ENCODE measurements around the gene TRHDE.

TRHDE gene, protein sequence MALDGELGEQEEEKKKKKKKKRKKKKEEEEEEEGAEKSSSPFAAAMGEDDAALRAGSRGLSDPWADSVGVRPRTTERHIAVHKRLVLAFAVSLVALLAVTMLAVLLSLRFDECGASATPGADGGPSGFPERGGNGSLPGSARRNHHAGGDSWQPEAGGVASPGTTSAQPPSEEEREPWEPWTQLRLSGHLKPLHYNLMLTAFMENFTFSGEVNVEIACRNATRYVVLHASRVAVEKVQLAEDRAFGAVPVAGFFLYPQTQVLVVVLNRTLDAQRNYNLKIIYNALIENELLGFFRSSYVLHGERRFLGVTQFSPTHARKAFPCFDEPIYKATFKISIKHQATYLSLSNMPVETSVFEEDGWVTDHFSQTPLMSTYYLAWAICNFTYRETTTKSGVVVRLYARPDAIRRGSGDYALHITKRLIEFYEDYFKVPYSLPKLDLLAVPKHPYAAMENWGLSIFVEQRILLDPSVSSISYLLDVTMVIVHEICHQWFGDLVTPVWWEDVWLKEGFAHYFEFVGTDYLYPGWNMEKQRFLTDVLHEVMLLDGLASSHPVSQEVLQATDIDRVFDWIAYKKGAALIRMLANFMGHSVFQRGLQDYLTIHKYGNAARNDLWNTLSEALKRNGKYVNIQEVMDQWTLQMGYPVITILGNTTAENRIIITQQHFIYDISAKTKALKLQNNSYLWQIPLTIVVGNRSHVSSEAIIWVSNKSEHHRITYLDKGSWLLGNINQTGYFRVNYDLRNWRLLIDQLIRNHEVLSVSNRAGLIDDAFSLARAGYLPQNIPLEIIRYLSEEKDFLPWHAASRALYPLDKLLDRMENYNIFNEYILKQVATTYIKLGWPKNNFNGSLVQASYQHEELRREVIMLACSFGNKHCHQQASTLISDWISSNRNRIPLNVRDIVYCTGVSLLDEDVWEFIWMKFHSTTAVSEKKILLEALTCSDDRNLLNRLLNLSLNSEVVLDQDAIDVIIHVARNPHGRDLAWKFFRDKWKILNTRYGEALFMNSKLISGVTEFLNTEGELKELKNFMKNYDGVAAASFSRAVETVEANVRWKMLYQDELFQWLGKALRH

DNA sequence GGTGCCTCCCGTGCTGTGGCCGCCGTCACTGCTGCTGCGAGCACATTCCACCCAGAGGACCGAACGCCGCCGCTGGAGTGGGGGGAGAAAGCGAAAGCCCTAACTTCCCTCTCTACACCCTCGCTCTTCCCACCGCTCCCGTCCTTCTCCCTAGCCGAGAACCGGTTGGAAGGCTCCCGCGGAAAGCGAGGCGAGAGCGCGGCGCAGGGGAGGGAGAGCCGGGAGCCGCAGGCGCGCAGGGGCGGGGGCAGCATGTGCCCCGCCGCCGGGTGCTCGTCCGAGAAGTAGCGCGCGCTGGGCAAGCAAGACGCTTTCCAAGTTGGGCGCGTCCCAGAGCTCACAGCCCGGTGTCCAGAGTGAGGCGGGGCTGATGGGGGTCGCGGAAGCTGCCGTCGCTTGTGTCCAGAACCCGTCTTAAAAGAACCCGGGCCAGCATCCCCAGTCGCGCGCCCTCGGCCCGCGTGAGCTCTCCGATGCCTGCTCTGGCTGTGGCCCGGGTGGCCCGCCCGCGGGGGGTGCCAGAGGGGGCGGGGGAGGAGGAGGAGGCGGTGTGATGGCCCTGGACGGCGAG is at the start of gene TRHDE:
TSS of gene TRHDE (plus strand) at position 280 of the 571 bp plus-strand sequence. CDS start at position 554, 274 bp downstream.
- Histone ChIP-seq H3K4me1 (ENCODE audit: control insufficient read depth, insufficient read depth, low read length) (no peaks in the 10 kb centered on the region), H3K27me3 (ENCODE audit: control insufficient read depth, insufficient read depth, low read length) (peaks cover 16% of the 10 kb centered on the region), H3K9ac (ENCODE audit: low read length) (no peak within 1 kb of the TSS), H3K27ac (ENCODE audit: low read depth, low read length) (peak within 1 kb of the TSS; percentile 26), H3K36me3 (ENCODE audit: control insufficient read depth, insufficient read depth, low read length) (no peaks in the 10 kb centered on the region), H3K4me3 (ENCODE audit: low read length) (peak within 1 kb of the TSS; percentile 56)

DNA sequence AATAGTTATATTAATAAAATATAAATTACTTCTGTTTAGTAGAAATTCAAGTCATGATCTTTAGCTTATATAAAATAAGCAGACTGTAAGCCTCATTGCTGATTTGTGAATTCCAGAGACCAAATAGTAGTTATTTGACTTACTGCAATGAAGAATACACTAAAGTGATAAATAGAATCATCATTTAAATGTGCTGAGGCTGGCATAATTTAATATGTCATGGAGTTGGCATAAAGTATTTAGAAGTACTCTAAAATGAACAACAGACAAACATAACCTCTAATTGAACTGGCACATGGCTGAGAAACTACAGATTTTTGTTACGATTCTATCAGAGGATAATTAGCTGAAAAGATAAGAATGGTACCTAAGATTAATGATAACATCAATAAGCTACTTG is 45.7 kb upstream of the TRHDE start:
- H3K9ac ChIP-seq (ENCODE audit: low read length), result no peak overlapping the region
- H3K4me1 ChIP-seq (ENCODE audit: control insufficient read depth, insufficient read depth, low read length), result no peaks in the 10 kb centered on the region
- no peak overlapping the region for H3K27ac ChIP-seq (ENCODE audit: low read depth, low read length)
- no peak overlapping the region for H3K4me3 ChIP-seq (ENCODE audit: low read length)
- H3K27me3 ChIP-seq (ENCODE audit: control insufficient read depth, insufficient read depth, low read length), result no peaks in the 10 kb centered on the region
- H3K36me3 ChIP-seq (ENCODE audit: control insufficient read depth, insufficient read depth, low read length), result no peaks in the 10 kb centered on the region

DNA sequence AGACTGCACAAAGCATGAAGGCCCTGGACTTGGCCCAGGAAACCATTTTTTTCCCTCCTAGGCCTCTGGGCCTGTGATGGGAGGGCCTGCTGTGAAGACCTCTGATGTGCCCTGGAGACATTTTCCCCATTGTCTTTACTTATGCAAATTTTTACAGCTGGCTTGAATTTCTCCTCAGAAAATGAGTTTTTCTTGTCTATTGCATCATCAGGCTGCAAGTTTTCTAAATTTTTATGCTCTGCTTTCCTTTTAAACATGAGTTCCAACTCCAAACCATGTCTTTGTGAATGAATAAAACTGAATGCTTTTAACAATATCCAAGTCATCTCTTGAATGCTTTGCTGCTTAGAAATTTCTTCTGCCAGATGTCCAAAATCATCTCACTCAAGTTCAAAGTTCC is 43.7 kb upstream of the TRHDE start:
- Histone ChIP-seq H3K27ac (ENCODE audit: low read depth, low read length) (no peak overlapping the region), H3K36me3 (ENCODE audit: control insufficient read depth, insufficient read depth, low read length) (no peaks in the 10 kb centered on the region), H3K27me3 (ENCODE audit: control insufficient read depth, insufficient read depth, low read length) (no peaks in the 10 kb centered on the region), H3K4me1 (ENCODE audit: control insufficient read depth, insufficient read depth, low read length) (no peaks in the 10 kb centered on the region), H3K9ac (ENCODE audit: low read length) (no peak overlapping the region), H3K4me3 (ENCODE audit: low read length) (no peak overlapping the region)

DNA sequence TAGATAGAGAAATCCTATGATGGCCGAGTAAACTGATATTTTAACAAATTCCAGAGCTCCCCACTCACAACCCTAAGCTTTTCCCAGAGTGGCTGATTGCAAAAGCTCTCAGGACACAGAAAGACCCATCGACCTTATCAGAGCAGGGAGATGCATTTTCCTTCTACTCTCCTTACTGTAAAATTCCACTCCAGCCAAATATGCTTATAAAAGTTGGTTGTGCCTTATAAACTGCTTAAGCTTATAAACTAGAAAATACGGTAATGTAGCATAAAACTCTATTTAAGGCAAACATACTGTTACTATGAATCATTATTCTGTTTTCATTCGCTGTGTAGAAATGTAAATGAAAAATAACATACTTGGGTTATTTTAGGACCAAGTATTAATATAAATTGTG is 41.6 kb upstream of the TRHDE start:
- Histone ChIP-seq H3K4me1 (ENCODE audit: control insufficient read depth, insufficient read depth, low read length) (no peaks in the 10 kb centered on the region), H3K4me3 (ENCODE audit: low read length) (no peak overlapping the region), H3K27ac (ENCODE audit: low read depth, low read length) (no peak overlapping the region), H3K36me3 (ENCODE audit: control insufficient read depth, insufficient read depth, low read length) (no peaks in the 10 kb centered on the region), H3K27me3 (ENCODE audit: control insufficient read depth, insufficient read depth, low read length) (no peaks in the 10 kb centered on the region), H3K9ac (ENCODE audit: low read length) (no peak overlapping the region)

DNA sequence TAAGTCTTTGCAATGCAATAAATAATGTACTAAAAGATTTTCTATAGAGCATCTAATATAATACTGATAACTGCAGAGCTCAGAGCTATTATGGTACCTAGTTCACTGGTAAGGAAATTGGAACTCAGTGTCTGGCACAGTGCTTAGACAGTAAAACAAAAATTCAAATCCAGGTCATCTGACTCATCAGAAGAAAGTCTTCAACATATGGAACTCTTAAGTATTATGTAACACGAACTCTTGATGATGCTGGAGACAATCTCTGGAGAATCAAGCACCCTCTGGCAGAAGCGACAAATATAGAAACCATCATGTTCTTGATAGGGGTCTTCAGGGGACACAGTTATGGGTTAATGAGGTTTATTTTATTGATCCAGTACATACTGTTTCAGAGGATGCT is 37.3 kb upstream of the TRHDE start:
- no peak overlapping the region for H3K27ac ChIP-seq (ENCODE audit: low read depth, low read length)
- H3K4me3 ChIP-seq (ENCODE audit: low read length), result no peak overlapping the region
- no peaks in the 10 kb centered on the region for H3K27me3 ChIP-seq (ENCODE audit: control insufficient read depth, insufficient read depth, low read length)
- no peak overlapping the region for H3K9ac ChIP-seq (ENCODE audit: low read length)
- no peaks in the 10 kb centered on the region for H3K4me1 ChIP-seq (ENCODE audit: control insufficient read depth, insufficient read depth, low read length)
- no peaks in the 10 kb centered on the region for H3K36me3 ChIP-seq (ENCODE audit: control insufficient read depth, insufficient read depth, low read length)

DNA sequence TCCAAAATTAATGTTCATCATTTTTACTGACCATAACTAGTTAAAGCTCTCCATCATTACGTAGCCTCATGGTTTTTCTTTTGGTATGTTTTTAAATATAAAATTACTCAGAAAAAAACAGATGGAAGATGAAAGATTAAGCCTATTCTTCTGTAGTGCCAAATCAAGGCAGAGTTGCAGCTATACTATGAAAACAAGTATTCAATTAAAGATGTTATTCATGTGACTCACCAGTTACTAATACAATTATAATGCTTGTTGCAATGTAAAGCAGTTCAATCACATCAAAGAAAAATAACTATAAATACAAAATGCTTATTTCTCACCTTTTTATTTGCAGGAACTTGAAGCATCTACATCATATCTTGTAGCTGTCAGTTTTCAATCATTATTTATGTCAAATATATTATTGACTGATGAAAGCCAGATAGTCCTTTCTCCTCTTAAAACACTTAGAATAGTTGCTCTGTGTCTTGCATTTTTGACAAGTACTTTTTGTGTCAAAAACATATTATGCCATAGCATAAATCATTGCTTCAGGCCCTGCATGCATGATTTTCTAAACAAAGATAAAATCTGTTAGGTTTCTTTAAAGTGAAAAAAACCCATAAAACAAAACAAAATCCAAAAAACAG is 36.0 kb upstream of the TRHDE start:
- no peaks in the 10 kb centered on the region for H3K27me3 ChIP-seq (ENCODE audit: control insufficient read depth, insufficient read depth, low read length)
- no peak overlapping the region for H3K27ac ChIP-seq (ENCODE audit: low read depth, low read length)
- H3K4me3 ChIP-seq (ENCODE audit: low read length), result no peak overlapping the region
- H3K4me1 ChIP-seq (ENCODE audit: control insufficient read depth, insufficient read depth, low read length), result no peaks in the 10 kb centered on the region
- no peaks in the 10 kb centered on the region for H3K36me3 ChIP-seq (ENCODE audit: control insufficient read depth, insufficient read depth, low read length)
- no peak overlapping the region for H3K9ac ChIP-seq (ENCODE audit: low read length)

DNA sequence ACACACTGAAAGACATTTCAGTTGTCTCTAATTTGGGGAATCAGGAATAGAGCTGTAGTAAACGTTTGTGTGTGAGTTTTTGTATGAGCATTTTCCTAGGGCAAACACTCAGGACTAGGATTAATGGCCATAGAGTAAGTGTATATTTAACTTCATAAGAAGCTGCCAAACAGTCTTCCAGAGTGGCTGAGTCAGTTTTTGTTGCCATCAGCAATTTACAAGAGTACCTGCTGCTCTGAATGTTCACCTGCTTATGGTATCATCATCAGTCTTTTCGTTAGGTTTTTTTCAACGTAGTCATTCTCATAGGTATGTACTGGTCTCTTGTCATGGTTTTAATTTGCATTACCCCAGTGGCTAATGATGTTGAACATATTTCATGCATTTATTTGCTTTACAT is 30.6 kb upstream of the TRHDE start:
- Histone ChIP-seq H3K9ac (ENCODE audit: low read length) (no peak overlapping the region), H3K36me3 (ENCODE audit: control insufficient read depth, insufficient read depth, low read length) (no peaks in the 10 kb centered on the region), H3K4me3 (ENCODE audit: low read length) (no peak overlapping the region), H3K27me3 (ENCODE audit: control insufficient read depth, insufficient read depth, low read length) (no peaks in the 10 kb centered on the region), H3K27ac (ENCODE audit: low read depth, low read length) (no peak overlapping the region), H3K4me1 (ENCODE audit: control insufficient read depth, insufficient read depth, low read length) (no peaks in the 10 kb centered on the region)

DNA sequence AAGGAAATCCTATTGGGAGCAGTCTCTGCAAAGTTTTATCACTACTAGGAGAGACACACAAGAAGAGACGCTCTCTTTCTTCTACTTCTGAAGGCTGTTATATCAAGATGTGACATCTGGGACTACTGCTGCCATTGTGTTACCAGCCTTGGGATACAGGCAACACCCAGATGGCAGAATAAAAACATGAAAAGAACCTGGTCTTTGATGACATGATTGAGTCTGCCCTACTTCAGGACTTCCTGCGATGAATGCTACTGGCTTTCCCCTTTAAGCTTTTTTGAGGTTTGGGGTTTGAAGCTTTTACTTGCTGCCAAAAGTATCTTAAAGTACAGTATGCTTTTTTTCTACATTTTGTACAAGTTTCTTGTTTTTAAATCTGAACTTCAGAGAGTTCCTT is 29.2 kb upstream of the TRHDE start:
- H3K36me3 ChIP-seq (ENCODE audit: control insufficient read depth, insufficient read depth, low read length), result no peaks in the 10 kb centered on the region
- H3K4me1 ChIP-seq (ENCODE audit: control insufficient read depth, insufficient read depth, low read length), result no peaks in the 10 kb centered on the region
- H3K27me3 ChIP-seq (ENCODE audit: control insufficient read depth, insufficient read depth, low read length), result no peaks in the 10 kb centered on the region
- H3K27ac ChIP-seq (ENCODE audit: low read depth, low read length), result no peak overlapping the region
- H3K9ac ChIP-seq (ENCODE audit: low read length), result no peak overlapping the region
- no peak overlapping the region for H3K4me3 ChIP-seq (ENCODE audit: low read length)

DNA sequence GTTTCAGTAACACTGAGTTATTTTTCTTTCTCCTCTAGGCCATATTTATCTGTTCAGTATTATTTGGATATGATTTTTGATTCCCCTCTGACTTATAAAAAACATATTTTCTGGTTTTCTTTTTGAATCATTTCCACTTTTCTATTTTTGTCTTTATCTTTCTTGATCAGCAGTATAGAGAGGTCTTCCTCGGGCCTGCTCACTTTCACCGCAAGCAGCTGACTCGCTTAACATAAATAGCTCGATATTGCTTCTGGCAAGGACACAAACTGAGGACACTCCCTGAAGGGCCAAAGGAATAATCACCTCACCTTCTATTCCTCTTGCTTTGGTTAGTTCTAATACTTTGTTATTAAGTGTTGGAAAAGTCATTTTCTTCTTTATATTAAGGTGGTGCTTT is 25.8 kb upstream of the TRHDE start:
- Histone ChIP-seq H3K36me3 (ENCODE audit: control insufficient read depth, insufficient read depth, low read length) (no peaks in the 10 kb centered on the region), H3K4me3 (ENCODE audit: low read length) (no peak overlapping the region), H3K9ac (ENCODE audit: low read length) (no peak overlapping the region), H3K27ac (ENCODE audit: low read depth, low read length) (no peak overlapping the region), H3K4me1 (ENCODE audit: control insufficient read depth, insufficient read depth, low read length) (no peaks in the 10 kb centered on the region), H3K27me3 (ENCODE audit: control insufficient read depth, insufficient read depth, low read length) (no peaks in the 10 kb centered on the region)

DNA sequence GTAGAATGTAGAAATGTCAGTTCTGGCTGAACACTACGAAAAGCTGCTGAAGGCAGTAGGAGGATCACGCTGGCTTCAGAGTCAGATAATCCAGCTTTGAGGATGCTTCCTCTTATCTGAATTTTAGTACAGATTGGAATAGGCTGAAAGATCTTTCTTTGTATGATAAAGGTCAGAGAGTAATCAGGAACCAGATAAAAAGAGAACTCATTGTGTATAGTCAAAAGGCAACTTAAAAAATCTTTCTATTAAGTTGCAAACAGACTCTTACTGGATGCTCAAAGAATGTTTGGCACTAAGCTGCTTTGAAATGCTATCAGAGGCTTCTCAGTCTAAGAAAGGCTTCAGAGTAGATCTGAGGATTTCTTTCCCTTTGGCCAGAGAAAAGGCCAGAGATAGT is 21.8 kb upstream of the TRHDE start:
- Histone ChIP-seq H3K9ac (ENCODE audit: low read length) (no peak overlapping the region), H3K4me3 (ENCODE audit: low read length) (no peak overlapping the region), H3K36me3 (ENCODE audit: control insufficient read depth, insufficient read depth, low read length) (no peaks in the 10 kb centered on the region), H3K27ac (ENCODE audit: low read depth, low read length) (no peak overlapping the region), H3K27me3 (ENCODE audit: control insufficient read depth, insufficient read depth, low read length) (no peaks in the 10 kb centered on the region), H3K4me1 (ENCODE audit: control insufficient read depth, insufficient read depth, low read length) (no peaks in the 10 kb centered on the region)

DNA sequence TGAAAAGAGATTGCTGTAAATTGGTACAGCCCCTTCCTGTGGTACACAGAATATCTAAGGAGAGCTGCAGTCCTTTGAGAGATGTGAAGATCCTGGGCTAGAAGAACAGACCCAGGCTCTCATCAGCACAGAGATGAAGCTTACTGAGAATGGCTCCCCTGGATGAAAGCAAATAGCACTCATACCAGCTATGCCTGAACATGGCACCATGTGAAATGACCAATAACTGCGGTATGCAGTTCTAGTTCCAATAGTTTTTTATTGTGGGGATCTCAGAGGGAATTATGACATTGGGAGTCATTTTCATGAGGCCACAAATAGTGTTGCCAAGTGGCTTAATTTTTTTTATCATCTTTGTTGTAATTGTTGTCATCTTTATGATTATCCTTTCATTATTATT is 15.4 kb upstream of the TRHDE start:
- H3K4me1 ChIP-seq (ENCODE audit: control insufficient read depth, insufficient read depth, low read length), result no peaks in the 10 kb centered on the region
- no peak overlapping the region for H3K4me3 ChIP-seq (ENCODE audit: low read length)
- H3K27me3 ChIP-seq (ENCODE audit: control insufficient read depth, insufficient read depth, low read length), result no peaks in the 10 kb centered on the region
- no peak overlapping the region for H3K9ac ChIP-seq (ENCODE audit: low read length)
- no peak overlapping the region for H3K27ac ChIP-seq (ENCODE audit: low read depth, low read length)
- H3K36me3 ChIP-seq (ENCODE audit: control insufficient read depth, insufficient read depth, low read length), result no peaks in the 10 kb centered on the region

DNA sequence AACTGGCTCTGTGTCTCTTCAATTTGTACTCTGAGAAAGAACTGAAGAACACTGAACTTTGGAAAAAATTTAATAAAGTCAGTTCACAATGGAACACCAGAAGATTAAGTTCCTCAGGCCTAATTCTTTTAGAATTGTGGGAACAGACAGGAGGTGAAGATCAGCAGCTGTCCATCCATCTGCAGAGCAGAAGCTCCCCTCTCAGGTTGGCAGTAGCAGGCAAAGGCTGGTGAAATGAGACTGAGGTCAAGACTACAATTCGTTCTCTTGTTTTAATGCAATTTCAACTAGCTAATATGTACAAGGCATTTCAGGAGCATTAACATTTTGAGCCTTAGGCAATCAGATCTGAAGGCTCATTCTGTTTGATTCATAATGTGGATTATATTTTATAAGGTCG is 10.3 kb upstream of the TRHDE start:
- Histone ChIP-seq H3K4me1 (ENCODE audit: control insufficient read depth, insufficient read depth, low read length) (no peaks in the 10 kb centered on the region), H3K9ac (ENCODE audit: low read length) (no peak overlapping the region), H3K27ac (ENCODE audit: low read depth, low read length) (no peak overlapping the region), H3K27me3 (ENCODE audit: control insufficient read depth, insufficient read depth, low read length) (no peaks in the 10 kb centered on the region), H3K36me3 (ENCODE audit: control insufficient read depth, insufficient read depth, low read length) (no peaks in the 10 kb centered on the region), H3K4me3 (ENCODE audit: low read length) (no peak overlapping the region)

Measured in rectal smooth muscle tissue (tissue), 1 donor.